GM11168 (cell line): Measurements from ENCODE around the gene MEF2D.

Source experiments
- in situ Hi-C: fragments of 300-500 bp; cut with MboI; formaldehyde crosslinking; loops from one replicate; pipeline ENCODE4 v1.12.0; 2022; ENCODE audit warnings: low sequenced_read_pairs; ENCODE audit not compliant: unreplicated experiment

The MEF2D gene

GRCh38 chr1:156502391-156502893, 1.9 kb upstream of the MEF2D start:
- in situ Hi-C loops = no loop called here

- in situ Hi-C loops = no loop called here
These were observed 375 bp upstream of the MEF2D start for GRCh38 chr1:156500793-156501506.

- in situ Hi-C loops = no loop called here
These were observed 583 bp downstream of the MEF2D start for GRCh38 chr1:156499842-156500542.

GRCh38 chr1:156499194-156499841, 1.3 kb downstream of the MEF2D start:
- in situ Hi-C loops = no loop called here

GRCh38 chr1:156498432-156499193, 2.0 kb downstream of the MEF2D start:
- in situ Hi-C loops = no loop called here

GRCh38 chr1:156497743-156498431, 2.7 kb downstream of the MEF2D start:
- in situ Hi-C loops = no loop called here

- in situ Hi-C loops = no loop called here
These were observed 3.4 kb downstream of the MEF2D start for GRCh38 chr1:156497078-156497742.

GRCh38 chr1:156496211-156496761, 4.3 kb downstream of the MEF2D start:
- in situ Hi-C loops = no loop called here

- in situ Hi-C loops = no loop called here
These were observed 5.0 kb downstream of the MEF2D start for GRCh38 chr1:156495401-156496140.

- in situ Hi-C loops = no loop called here
These were observed 6.2 kb downstream of the MEF2D start for GRCh38 chr1:156494309-156494895.

GRCh38 chr1:156493742-156494141, 6.8 kb downstream of the MEF2D start:
- in situ Hi-C loops = no loop called here

GRCh38 chr1:156493154-156493631, 7.4 kb downstream of the MEF2D start:
- in situ Hi-C loops = no loop called here

GRCh38 chr1:156492591-156493080, 7.9 kb downstream of the MEF2D start:
- in situ Hi-C loops = no loop called here

- in situ Hi-C loops = no loop called here
These were observed 8.5 kb downstream of the MEF2D start for GRCh38 chr1:156492013-156492590.

GRCh38 chr1:156491151-156491949, 9.2 kb downstream of the MEF2D start:
- in situ Hi-C loops = no loop called here

- in situ Hi-C loops = no loop called here
These were observed 10.1 kb downstream of the MEF2D start for GRCh38 chr1:156490401-156491032.
